Measurements from ENCODE around the gene TMEM245. TPM values are rescaled to one million over a fixed set of nuclear protein-coding genes. Genes with fewer than 3 reads are reported as not detected.

Gene TMEM245
- total and polyA plus RNA-seq, 2 of the 13 experiments (the other 11 are each of a cell fraction or from before 2014, with no cell fraction given) = 53.5 to 55.4 TPM

DNA sequence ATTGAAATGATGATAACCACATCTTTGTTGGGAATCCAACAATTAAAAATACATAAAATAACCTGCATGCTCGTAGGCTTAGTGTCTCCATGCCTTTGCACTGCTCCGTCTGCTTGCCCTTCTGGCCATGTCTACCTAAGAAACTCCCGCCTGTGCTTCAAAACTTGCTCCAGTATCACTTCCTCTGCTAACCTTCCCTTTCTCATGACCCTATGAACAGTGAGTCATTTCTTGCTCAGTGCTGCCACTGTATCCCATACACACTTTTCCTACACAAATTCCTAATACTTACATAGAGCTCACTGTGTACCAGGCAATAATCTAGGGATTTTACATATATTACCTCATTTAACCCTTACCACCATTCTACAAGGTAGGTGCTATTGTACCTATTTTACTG is 33.5 kb downstream of the TMEM245 start:
- peaks cover 12 to 42% of the 10 kb centered on the region in 2 experiments for H3K36me3 ChIP-seq (replicated peaks in 1 of 2; ENCODE audit: control insufficient read depth in 1 of 2, insufficient read depth in 2 of 2, low read length in 2 of 2)
- no peak for DNase-seq (ENCODE audit: low spot score)
- H3K27me3 ChIP-seq (ENCODE audit: control insufficient read depth in 1 of 2, insufficient read depth in 2 of 2, low read length in 2 of 2) = no peaks in the 10 kb centered on the region
- peak overlapping the region; percentile 18 for H3K27ac ChIP-seq (ENCODE audit: extremely low read length, insufficient read depth, low read length)
- H3K4me3 ChIP-seq (replicated peaks in 1 of 3; ENCODE audit: insufficient read depth in 1 of 3, low read depth in 2 of 3, low read length in 3 of 3) = no peak overlapping the region
- intact Hi-C loops (cut with micrococcal nuclease; ENCODE audit: unreplicated experiment) (no loop called here), in situ Hi-C loops (cut with HindIII; ENCODE audit: extremely low pct_ligation_motif_present, low pct_unique_long_range_greater_than_20kb) (loop anchor here (10.0 kb wide), 1 partner anchor 59 kb away; no protein-coding TSS in a partner anchor)
- H3K9ac ChIP-seq (ENCODE audit: insufficient read depth, low read depth, low read length) = no peak overlapping the region
- peak; percentile 32; the same call in 1 of the 3 replicates for ATAC-seq
- H3K79me2 ChIP-seq (ENCODE audit: insufficient read depth, low read length) = peaks cover 13% of the 10 kb centered on the region
- TF ChIP-seq ZFP82 (CRISPR knock-in tag; IDR thresholded peaks at IDR 0.05; ENCODE audit: borderline replicate concordance) (no peak), ZNF281 (CRISPR knock-in tag; IDR thresholded peaks at IDR 0.05; ENCODE audit: borderline replicate concordance) (no peak), TCF7 (IDR thresholded peaks at IDR 0.05; ENCODE audit: low read depth) (no peak), ELF3 (CRISPR knock-in tag; IDR thresholded peaks at IDR 0.05) (no peak), NR2C2 (CRISPR knock-in tag; IDR thresholded peaks at IDR 0.05; ENCODE audit: borderline replicate concordance) (no peak; the same call in 1 of the 2 replicates), ZNF549 (CRISPR knock-in tag; IDR thresholded peaks at IDR 0.05) (no peak), MIXL1 (CRISPR knock-in tag; IDR thresholded peaks at IDR 0.05) (no peak), MTF1 (CRISPR knock-in tag; IDR thresholded peaks at IDR 0.05) (no peak), ZNF891 (CRISPR knock-in tag; IDR thresholded peaks at IDR 0.05) (no peak), MAFF (IDR thresholded peaks at IDR 0.05; ENCODE audit: low read depth, low read length) (no peak), ARNTL (CRISPR knock-in tag; IDR thresholded peaks at IDR 0.05) (no peak), FOXP1 (IDR thresholded peaks at IDR 0.05) (no peak), FOXP1 (CRISPR knock-in tag; IDR thresholded peaks at IDR 0.05) (no peak), ZNF652 (CRISPR knock-in tag; IDR thresholded peaks at IDR 0.05; ENCODE audit: borderline replicate concordance, low read depth) (peak; percentile 39; the same call in 1 of the 2 replicates), THRA (CRISPR knock-in tag; IDR thresholded peaks at IDR 0.05; ENCODE audit: borderline replicate concordance) (no peak), TFAP4 (IDR thresholded peaks at IDR 0.05; ENCODE audit: borderline replicate concordance, low read depth) (no peak), TOPORS (CRISPR knock-in tag; IDR thresholded peaks at IDR 0.05) (no peak), ZNF12 (CRISPR knock-in tag; IDR thresholded peaks at IDR 0.05) (peak; percentile 58; the same call in 1 of the 2 replicates), FOSL2 (CRISPR knock-in tag; IDR thresholded peaks at IDR 0.05) (peak; percentile 72)
- TF ChIP-seq, protein P1, sequence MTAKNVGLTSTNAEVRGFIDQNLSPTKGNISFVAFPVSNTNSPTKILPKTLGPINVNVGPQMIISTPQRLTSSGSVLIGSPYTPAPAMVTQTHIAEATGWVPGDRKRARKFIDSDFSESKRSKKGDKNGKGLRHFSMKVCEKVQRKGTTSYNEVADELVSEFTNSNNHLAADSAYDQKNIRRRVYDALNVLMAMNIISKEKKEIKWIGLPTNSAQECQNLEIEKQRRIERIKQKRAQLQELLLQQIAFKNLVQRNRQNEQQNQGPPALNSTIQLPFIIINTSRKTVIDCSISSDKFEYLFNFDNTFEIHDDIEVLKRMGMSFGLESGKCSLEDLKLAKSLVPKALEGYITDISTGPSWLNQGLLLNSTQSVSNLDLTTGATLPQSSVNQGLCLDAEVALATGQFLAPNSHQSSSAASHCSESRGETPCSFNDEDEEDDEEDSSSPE (CRISPR knock-in tag; IDR thresholded peaks at IDR 0.05) = no peak
- no TSS peak for BruUV-seq (replicated peaks)
- peaks cover 73% of the 10 kb centered on the region for H3K4me1 ChIP-seq (ENCODE audit: insufficient read depth, low read length)
- H2AFZ ChIP-seq (ENCODE audit: low read length) = no peak overlapping the region
- no peak for FAIRE-seq
- ChIA-PET POLR2A (interaction anchor here (1.0 kb wide), 1 partner anchor 32 kb away, joined by 3 read pairs; no protein-coding TSS in a partner anchor), CTCF (ENCODE audit: low intra/inter-chr PET ratio, low total read pairs) (no interaction called here)
- no peaks in the 10 kb centered on the region for H3K9me3 ChIP-seq (ENCODE audit: low read length)
- 99% methylated on average over 3 of the region's 3 CpGs for WGBS (ENCODE audit: low lambda C conversion rate)
- no peaks in the 10 kb centered on the region for H4K20me1 ChIP-seq (ENCODE audit: insufficient read depth, low read length)
- no peak overlapping the region for H3K4me2 ChIP-seq (ENCODE audit: low read depth, low read length)

All from HepG2 (cell line).